DND-41 (cell line): Measurements from ENCODE around the gene OSTF1.

Experiments used
- ATAC-seq: fragments of 200-7000 bp; cut with Tn5 transposase; 3 replicates; pipeline ENCODE4 v1.9.1; 2021; ENCODE audit warnings: low read depth; ENCODE audit not compliant: insufficient read depth
- DNase-seq: peaks from one replicate; pipeline ENCODE4 v3.0.0-alpha.2; 2020
- H2AFZ ChIP-seq: 2 replicates; pipeline ENCODE4 v1.6.0; 2012; ENCODE audit warnings: low read depth, low read length
- H3K27ac ChIP-seq: 2 replicates; pipeline ENCODE4 v1.5.1; 2012; ENCODE audit warnings: low read length, inconsistent platforms
- H3K27me3 ChIP-seq: fragments of 200-600 bp; sonication (generic); 2 replicates; pipeline ENCODE4 v1.6.0; 2012; ENCODE audit warnings: low read length, mild to moderate bottlenecking, inconsistent platforms; ENCODE audit not compliant: insufficient read depth, poor library complexity
- H3K36me3 ChIP-seq: 2 replicates; pipeline ENCODE4 v1.5.1; 2012; ENCODE audit warnings: low read length, inconsistent platforms; ENCODE audit not compliant: insufficient read depth
- H3K4me1 ChIP-seq: 2 replicates; pipeline ENCODE4 v1.5.1; 2012; ENCODE audit warnings: mild to moderate bottlenecking, low read length; ENCODE audit not compliant: insufficient read depth
- H3K4me2 ChIP-seq: 2 replicates; pipeline ENCODE4 v1.6.0; 2012; ENCODE audit warnings: mild to moderate bottlenecking, moderate library complexity, low read length, inconsistent platforms; ENCODE audit not compliant: insufficient read depth
- H3K4me3 ChIP-seq, 2 experiments: fragments of 200-600 bp in 1 of 2; shearing (Covaris generic) in 1 of 2; 2 replicates each; pipeline ENCODE4 v1.5.1; 2012 to 2016; ENCODE audit warnings: inconsistent platforms in 2 of 2, low read length in 2 of 2, mild to moderate bottlenecking in 2 of 2, low read depth in 1 of 2, moderate library complexity in 1 of 2
- H3K79me2 ChIP-seq: 2 replicates; pipeline ENCODE4 v1.6.0; 2012; ENCODE audit warnings: low read length, inconsistent platforms; ENCODE audit not compliant: insufficient read depth
- H3K9ac ChIP-seq: 2 replicates; pipeline ENCODE4 v1.6.0; 2012; ENCODE audit warnings: low read depth, mild to moderate bottlenecking, inconsistent platforms, low read length, moderate library complexity
- H3K9me3 ChIP-seq: 2 replicates; pipeline ENCODE4 v1.5.1; 2012; ENCODE audit warnings: low read length, moderate library complexity, mild to moderate bottlenecking, inconsistent platforms; ENCODE audit not compliant: insufficient read depth, severe bottlenecking
- H4K20me1 ChIP-seq: 2 replicates; pipeline ENCODE4 v1.6.0; 2012; ENCODE audit warnings: low read length; ENCODE audit not compliant: insufficient read depth
- EZH2 ChIP-seq: IDR thresholded peaks from 3 replicates; pipeline ENCODE4 v1.6.1; 2012; ENCODE audit warnings: borderline replicate concordance, low read depth, mild to moderate bottlenecking, moderate library complexity, low read length, inconsistent platforms; ENCODE audit not compliant: severe bottlenecking
- TF ChIP-seq, protein P1 (sequence below): IDR thresholded peaks from 2 replicates; pipeline ENCODE4 v1.5.1; 2012; ENCODE audit warnings: borderline replicate concordance, low read length, moderate library complexity, mild to moderate bottlenecking; ENCODE audit not compliant: poor library complexity, severe bottlenecking; ENCODE audit errors: extremely low read depth

The OSTF1 gene

GRCh38 chr9:75105841-75106240 lies 17.5 kb downstream of the OSTF1 start:
- H4K20me1 ChIP-seq = no peaks in the 10 kb centered on the region
- no peaks in the 10 kb centered on the region for H3K27me3 ChIP-seq
- no peak overlapping the region for H3K9ac ChIP-seq
- TF ChIP-seq, protein P1, sequence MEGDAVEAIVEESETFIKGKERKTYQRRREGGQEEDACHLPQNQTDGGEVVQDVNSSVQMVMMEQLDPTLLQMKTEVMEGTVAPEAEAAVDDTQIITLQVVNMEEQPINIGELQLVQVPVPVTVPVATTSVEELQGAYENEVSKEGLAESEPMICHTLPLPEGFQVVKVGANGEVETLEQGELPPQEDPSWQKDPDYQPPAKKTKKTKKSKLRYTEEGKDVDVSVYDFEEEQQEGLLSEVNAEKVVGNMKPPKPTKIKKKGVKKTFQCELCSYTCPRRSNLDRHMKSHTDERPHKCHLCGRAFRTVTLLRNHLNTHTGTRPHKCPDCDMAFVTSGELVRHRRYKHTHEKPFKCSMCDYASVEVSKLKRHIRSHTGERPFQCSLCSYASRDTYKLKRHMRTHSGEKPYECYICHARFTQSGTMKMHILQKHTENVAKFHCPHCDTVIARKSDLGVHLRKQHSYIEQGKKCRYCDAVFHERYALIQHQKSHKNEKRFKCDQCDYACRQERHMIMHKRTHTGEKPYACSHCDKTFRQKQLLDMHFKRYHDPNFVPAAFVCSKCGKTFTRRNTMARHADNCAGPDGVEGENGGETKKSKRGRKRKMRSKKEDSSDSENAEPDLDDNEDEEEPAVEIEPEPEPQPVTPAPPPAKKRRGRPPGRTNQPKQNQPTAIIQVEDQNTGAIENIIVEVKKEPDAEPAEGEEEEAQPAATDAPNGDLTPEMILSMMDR = no peak
- TF ChIP-seq EZH2 = no peak
- no peak overlapping the region for H2AFZ ChIP-seq
- no peaks in the 10 kb centered on the region for H3K4me1 ChIP-seq
- H3K4me3 ChIP-seq = no peak overlapping the region
- H3K36me3 ChIP-seq = 0 out of 2 replicates have a peak, but pooled peaks cover 9% of the 10 kb centered on the region
- no peak overlapping the region for H3K4me2 ChIP-seq
- no peak overlapping the region for H3K27ac ChIP-seq
- DNase-seq (no peak), ATAC-seq (no peak)
- no peaks in the 10 kb centered on the region for H3K9me3 ChIP-seq
- H3K79me2 ChIP-seq = peaks cover 85% of the 10 kb centered on the region

- no peaks in the 10 kb centered on the region for H3K4me1 ChIP-seq
- peaks cover 83% of the 10 kb centered on the region for H3K79me2 ChIP-seq
- H3K4me3 ChIP-seq = no peak overlapping the region
- H3K36me3 ChIP-seq = 0 out of 2 replicates have a peak, but pooled peaks cover 6% of the 10 kb centered on the region
- H3K4me2 ChIP-seq = no peak overlapping the region
- no peak overlapping the region for H3K27ac ChIP-seq
- no peaks in the 10 kb centered on the region for H3K27me3 ChIP-seq
- H4K20me1 ChIP-seq = no peaks in the 10 kb centered on the region
- no peak overlapping the region for H2AFZ ChIP-seq
- no peak overlapping the region for H3K9ac ChIP-seq
- DNase-seq = no peak
- TF ChIP-seq, protein P1 = no peak
- no peak for TF ChIP-seq EZH2
- ATAC-seq = no peak
- H3K9me3 ChIP-seq = no peaks in the 10 kb centered on the region
Measured at GRCh38 chr9:75106857-75107256, 18.5 kb downstream of the OSTF1 start.

- H3K27me3 ChIP-seq = no peaks in the 10 kb centered on the region
- H3K79me2 ChIP-seq = peaks cover 85% of the 10 kb centered on the region
- no peaks in the 10 kb centered on the region for H3K36me3 ChIP-seq
- H2AFZ ChIP-seq = no peak overlapping the region
- H3K9me3 ChIP-seq = no peaks in the 10 kb centered on the region
- no peak overlapping the region for H3K4me3 ChIP-seq
- no peak overlapping the region for H3K9ac ChIP-seq
- no peak overlapping the region for H3K27ac ChIP-seq
- H4K20me1 ChIP-seq = no peaks in the 10 kb centered on the region
- H3K4me2 ChIP-seq = no peak overlapping the region
- DNase-seq (no peak), ATAC-seq (no peak)
- no peaks in the 10 kb centered on the region for H3K4me1 ChIP-seq
- TF ChIP-seq EZH2 = no peak
Measured at GRCh38 chr9:75108571-75108970, 20.3 kb downstream of the OSTF1 start.

- DNase-seq = no peak
- Histone ChIP-seq H3K27ac (no peak overlapping the region), H2AFZ (no peak overlapping the region), H3K79me2 (peaks cover 86% of the 10 kb centered on the region), H4K20me1 (no peaks in the 10 kb centered on the region), H3K4me3 (no peak overlapping the region), H3K4me2 (no peak overlapping the region), H3K36me3 (no peaks in the 10 kb centered on the region), H3K9ac (no peak overlapping the region), H3K27me3 (no peaks in the 10 kb centered on the region), H3K4me1 (no peaks in the 10 kb centered on the region), H3K9me3 (no peaks in the 10 kb centered on the region)
- ATAC-seq = no peak
- TF ChIP-seq EZH2 = no peak
- TF ChIP-seq, protein P1 = no peak
Measured at GRCh38 chr9:75109210-75109839, 21.0 kb downstream of the OSTF1 start.
